HG03521 (cell line): ENCODE data around the gene CAPN5.

ENCODE experiments used
- ATAC-seq: cut with Tn5 transposase; IDR thresholded peaks from one replicate; pipeline ENCODE4 v1.9.1; 2021; ENCODE audit warnings: mild to moderate bottlenecking, moderate library complexity; ENCODE audit not compliant: unreplicated experiment

The CAPN5 gene

DNA sequence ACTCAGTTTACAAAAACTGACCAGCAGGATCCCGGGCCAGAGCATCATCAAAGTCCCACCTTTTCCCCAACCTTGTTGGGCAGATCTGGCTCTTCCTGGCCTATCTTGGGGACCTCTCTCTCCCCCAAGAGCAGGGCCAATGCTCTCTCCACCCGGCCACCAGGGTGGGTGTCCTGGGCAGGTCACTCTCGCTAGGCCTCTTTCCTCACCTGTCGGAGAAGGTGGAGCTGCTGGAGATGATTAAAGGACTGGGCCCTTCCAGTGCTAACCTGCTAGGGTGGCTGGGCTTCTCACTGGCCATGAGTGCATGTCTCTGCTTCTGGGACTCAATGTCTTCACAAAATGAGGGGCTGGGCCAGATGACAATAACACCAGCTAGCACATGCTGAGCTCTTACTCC lies 2.9 kb upstream of the CAPN5 start:
- no peak for ATAC-seq

GRCh38 chr11:77064648-77065217 lies 2.0 kb upstream of the CAPN5 start:
- ATAC-seq: no peak

DNA sequence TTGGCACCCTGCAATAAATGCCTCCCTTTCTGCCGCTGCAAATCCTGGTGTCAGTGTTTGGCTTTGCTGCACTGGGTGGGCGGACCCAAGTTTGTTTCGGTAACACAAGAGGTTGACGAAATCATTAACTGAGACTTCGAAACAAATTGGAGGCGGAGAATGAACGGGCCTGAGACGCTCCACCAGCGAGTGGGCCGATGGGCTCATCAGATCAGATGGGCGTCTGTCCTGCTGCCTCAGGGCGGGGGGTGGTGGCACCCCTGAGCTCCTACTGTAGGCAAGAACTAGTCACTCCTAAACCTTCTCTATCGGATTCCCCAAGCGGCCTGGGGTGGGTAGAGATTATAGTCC lies 918 bp upstream of the CAPN5 start:
- no peak for ATAC-seq

DNA sequence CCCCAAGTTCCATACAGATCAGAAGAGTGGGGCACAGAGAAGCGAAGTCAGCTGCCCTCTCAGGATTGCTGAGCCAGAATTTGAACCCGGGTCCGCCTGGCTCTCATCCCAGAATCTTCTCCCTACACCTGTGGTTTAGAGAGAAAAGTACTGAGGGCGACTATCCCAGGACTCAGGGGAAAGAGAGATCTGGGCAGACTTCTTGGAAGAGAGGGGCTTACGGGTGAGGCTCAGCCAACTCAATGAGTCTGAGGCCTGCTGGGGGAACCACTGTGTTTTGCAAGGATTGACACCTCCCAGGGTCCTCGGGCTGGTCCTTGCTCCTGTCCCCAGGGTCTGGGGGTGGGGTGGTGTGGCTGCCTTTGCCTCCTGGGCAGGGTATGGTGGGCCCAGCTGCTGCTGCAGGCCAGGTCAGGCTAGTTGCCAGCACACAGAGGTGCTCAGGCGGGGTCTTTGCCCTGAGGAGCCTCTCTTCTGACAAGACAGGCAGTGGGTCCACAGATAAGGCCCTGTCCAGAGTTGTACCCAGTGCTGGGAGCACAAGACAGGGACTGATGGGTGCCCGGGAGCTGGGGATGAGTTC lies 1.2 kb downstream of the CAPN5 start:
- ATAC-seq: no peak

- ATAC-seq: no peak
These were observed 1.9 kb downstream of the CAPN5 start for GRCh38 chr11:77068457-77069335.

DNA sequence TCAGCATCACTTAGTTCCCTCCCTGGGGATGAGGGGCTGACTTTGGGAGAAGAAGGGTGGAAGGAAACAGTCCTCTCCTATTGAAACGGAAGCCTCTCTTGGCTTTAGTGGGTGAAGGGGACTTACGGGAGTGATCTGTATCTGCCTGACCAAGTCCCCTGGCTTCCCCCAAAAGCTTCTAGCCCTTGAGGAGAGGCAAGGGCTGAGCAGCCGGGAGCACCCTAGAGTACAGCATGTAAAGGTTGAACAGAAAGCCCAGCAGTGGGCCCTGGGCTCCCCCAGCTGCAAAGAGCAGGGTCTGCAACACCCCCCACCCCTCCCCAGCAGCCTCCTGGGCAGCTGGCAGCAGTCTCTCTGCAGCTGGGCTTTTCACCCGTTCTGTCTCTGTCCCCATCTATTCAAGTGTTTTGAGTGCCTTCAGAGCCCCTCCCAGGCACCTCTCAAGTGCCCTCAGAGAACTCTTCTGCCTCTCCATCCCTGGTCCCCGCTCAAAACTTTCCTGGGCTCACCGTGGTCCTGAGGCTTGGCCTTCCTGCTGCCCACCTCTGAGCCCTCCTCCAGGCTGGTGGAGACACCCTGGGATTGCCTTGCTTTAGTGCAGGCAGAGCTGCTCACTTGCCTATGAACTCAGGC lies 2.7 kb downstream of the CAPN5 start:
- no peak for ATAC-seq

DNA sequence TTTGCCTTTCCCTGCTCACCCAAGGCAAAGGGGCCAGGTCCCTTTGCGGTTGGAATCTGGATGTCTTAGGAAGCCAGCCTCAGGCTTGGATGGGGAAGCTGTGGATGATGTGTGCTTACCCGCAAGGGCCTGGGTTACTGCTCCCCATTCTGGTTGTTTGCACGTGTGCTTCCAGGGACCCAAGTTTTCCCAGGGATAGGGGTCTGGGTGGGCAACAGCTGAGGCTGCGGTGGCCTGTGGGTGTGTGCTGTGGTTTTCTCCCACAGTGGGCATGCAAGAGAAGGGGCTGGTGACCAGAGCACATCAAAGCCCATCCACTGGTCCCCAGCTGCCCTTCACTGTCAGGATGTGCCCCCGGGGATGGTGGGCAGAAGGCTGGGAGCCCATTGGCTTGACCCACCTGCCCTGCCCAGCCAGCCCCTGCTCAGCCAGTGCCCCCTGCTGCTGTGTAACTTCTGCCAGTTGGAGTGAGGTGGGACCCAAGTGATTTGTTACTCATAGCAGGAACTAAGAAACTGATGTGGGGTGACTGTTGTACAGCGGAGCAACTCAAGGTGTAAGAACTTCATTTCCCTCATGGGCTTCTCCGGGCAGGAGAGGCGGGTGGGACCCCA lies 3.3 kb downstream of the CAPN5 start:
- ATAC-seq: no peak

GRCh38 chr11:77071077-77071476 lies 4.3 kb downstream of the CAPN5 start:
- no peak for ATAC-seq

- ATAC-seq: no peak
These were observed 5.2 kb downstream of the CAPN5 start for GRCh38 chr11:77071671-77072605.

DNA sequence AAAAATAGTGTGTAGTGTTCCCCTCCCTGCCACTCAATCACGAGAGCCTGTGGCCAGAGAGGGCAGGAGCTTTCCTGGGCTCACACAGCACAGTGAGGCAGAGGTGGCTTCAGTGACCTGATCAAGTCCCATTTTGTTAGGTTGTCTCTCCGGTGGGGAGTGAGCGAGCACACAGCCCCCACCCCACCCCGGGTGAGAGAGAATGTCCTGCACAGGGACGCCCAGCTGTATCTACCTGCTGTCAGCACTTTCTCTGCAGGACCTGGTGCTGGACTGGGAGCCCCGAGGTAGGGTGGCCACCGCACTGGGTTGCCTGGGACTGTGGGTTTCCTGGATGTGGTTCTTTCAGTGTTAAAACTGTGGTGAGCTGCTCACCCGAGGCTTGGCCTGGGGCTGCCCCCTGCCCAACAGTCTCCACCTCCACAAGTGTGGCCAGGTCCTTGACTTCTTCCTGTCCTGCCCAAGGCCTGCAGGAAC lies 6.1 kb downstream of the CAPN5 start:
- no peak for ATAC-seq

DNA sequence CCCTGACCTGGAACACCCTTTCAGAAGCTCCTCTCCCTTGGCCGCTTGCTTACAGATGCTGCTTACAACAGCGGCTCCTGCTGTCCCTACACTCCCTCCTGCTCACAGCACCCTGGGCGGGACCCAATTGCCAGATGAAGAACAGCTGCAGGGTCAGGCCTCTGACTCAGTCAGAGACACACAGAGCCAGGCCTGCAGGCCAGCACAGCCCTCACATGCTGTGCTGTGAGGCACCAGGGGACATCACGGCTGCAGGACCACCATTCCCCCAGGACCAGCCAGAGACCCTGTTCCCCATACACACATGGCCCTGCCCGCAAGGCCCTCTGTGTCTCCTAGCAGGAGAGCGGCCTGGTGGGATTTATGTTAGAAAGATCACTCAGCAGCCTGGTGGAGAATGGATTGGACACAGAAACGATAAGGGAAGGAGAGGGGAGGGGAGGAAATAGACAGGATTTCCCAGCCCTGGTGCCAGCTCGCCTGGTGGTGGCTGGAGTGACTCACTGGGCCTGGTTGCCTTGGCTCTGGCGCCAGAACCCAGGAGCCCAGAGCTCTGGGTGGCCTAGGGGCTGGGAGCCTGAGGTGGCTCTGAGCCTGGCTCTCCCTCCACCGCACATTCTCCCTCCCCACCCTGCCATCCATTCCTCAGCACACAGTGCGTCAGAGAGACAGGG lies 6.7 kb downstream of the CAPN5 start:
- no peak for ATAC-seq

DNA sequence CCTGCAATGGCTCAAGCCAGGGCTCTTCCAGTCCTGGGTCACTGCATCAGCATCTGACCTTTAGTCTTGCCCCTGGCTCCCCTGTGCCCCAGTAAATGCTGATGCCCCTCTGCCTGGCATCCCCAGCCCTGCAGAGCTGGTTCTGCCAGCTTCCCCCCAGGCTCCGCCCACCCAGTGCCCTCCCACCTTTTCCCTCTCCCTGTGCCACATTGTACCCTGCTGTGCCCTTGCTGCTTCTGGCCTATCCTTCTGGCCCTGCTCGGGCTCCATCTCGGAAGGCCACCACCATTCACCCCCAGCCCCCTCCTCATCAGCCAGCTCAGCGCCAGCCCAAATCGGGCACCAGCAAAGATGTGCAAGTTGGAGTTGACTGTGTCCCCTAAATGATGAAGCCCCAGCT lies 7.4 kb downstream of the CAPN5 start:
- no peak for ATAC-seq

DNA sequence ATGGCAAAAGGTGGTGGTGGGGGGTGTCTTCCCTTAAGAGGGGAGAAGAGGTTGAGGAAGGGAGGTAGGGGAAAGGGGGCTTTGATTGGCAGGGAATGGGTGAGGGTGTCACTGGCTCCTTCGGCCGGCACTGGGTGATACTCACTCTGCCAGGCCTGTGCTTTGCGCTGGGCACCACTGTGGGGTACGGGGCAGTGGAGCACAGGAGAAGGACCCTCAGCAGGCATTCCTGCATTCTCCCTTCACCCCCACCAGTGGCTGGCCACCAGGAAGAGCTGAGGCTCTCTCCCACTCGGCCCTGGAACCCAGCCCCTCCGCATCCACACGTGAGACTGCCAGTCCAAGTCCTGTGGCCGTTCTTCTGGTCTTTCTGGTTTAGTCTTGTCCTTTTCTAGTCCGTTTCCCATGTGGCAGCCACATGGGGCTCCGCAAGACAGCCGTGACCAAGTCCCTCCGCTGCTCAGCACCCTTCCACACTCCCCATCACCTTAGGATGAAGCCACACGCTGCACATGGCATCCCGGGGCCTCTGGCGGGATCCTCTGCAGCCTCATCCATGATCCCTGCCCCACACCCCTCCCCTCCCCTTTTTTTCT lies 8.0 kb downstream of the CAPN5 start:
- no peak for ATAC-seq

- ATAC-seq: no peak
These were observed 8.7 kb downstream of the CAPN5 start for GRCh38 chr11:77075425-77075905.

- ATAC-seq: no peak
These were observed 12.9 kb downstream of the CAPN5 start for GRCh38 chr11:77079666-77080065.

DNA sequence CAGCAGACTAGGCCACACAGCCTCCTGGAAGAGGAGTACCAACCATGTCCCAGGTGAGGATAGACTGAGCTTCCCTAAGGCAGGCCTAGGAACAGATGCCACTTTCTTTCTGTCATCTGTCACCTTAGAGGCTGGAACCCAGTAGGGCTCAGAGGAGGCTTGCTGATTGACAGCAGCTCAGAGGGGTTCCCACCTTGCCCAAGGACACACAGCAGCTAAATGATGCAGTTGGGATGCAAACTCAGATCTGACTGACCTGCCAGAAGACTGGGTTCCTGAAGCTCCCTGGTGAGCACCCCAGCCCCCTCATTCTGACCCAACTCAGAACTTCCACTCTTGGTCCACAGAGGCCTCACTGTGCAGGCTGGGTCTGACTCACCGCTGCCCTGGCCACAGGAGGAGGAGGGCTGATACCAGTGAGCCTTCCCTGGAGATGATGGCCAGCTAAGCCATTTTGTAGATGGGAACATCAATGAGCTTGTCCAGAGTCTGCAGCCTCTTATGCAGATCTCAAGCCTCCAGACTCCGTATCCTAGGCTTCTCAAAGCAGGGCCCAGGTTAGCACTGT lies 14.0 kb downstream of the CAPN5 start:
- no peak for ATAC-seq

DNA sequence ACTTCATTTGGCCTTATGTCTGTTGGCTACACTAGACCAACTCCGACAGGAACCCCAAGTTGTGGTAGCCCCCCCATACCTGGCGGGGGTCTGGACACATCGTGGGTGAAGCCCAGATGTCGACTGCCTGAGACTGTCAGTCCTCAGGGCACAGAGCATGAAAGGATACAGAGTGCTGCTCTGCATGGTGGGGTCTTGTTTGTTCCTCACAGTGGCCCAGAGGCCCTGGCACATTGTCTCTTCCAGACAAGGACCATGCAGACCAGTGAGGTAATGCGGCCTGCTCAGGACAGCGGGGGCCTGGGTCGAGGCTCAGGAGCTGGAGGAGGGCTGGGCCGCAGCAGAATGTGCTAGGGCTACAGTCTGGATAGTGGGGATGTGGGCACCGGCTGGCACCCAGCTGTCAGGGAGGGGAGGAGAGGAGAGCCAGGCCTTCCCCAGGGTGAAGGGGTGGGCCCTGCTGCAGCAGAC lies 14.6 kb downstream of the CAPN5 start:
- no peak for ATAC-seq

GRCh38 chr11:77081976-77082836 lies 15.4 kb downstream of the CAPN5 start:
- ATAC-seq: peak; percentile 10
